COLO668 (cell line): ENCODE measurements around the gene SPDEF.

Experiments
- DNase-seq: peaks from one replicate; lab custom pipeline; 2025; ENCODE audit not compliant: unreplicated experiment; lab: John Stamatoyannopoulos, UW

SPDEF gene

DNA sequence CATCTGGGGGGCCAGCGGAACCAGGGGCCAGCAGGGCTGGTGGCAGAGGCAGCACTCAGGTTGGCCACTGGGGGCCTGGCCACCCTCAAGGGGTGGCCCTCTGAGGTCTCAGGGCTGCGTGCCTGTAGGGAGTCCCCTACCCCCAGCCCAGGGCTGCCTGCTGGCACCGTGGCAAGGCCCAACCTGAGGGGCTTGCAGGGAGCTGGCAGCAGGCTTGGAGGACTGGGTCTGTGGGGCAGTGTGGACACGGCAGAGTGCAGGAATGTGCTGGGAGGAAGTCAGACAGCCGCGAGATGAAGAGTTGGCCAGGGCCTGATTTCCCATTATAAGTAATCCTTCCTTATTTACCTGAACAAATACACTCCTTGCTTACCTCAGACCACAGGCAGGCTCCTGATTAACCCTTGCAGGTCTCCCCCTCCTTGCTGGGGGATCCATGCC, at the start of gene SPDEF:
Gene SPDEF (minus strand): TSS at position 299 of the 441 bp plus-strand sequence. CDS start 11,874 bp downstream, outside the sequence.
- no peak for DNase-seq

DNA sequence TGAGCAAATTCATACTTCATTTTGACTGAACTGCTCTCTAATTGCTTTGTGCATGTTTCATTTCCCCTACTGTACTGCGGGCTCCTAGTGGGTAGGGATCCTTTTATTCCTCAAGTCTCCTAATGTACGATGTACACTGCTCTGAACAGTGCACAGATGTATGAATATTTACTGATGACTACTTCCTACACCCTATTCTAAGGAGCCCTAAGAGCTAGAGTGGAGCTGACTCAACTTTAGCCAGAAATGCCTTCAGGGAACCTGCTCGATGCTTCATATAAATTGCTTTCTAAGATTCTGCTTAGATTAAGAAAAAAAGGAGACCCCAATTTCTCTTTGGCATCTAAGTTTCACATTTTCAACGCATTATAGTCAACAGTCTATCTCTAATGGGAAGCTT, 47.6 kb upstream of the SPDEF start:
- no peak for DNase-seq

DNA sequence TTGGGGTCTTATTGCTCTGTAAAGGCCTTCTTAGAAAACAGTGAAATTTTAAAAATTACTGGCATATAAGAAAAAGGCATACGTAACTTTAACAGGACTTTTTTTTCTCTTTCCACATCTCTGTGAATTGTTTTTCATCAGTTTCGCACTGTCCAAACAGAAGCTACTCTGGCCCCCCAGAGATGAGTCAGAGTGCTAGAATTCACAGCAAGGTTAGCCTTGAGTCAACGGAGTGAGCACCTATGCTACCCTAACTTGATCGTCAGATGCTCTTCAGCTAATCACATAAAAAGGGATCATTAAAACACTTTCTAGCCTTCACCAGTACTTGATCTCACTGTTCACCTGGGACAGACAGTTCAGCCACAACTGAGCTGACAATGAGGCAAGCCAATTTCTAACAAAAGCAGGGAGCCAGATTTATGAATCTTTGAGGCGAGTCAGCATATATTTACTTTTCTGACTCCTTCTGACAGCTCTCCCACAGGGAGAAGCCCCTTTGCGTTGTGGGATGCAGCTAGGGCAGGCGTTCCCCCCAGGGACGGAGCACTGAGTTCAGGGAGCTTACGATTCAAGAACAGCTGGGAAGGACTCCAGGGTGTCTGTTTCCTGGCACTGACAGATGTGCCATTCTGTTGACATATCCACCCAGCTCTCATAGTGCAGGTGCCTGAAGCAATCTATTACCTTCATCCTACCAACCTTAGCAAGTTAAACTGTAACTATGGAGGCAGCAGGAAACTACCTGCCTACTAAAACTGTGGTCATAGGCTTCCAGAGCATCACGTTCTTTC, 46.4 kb upstream of the SPDEF start:
- peak; percentile 62 for DNase-seq

DNA sequence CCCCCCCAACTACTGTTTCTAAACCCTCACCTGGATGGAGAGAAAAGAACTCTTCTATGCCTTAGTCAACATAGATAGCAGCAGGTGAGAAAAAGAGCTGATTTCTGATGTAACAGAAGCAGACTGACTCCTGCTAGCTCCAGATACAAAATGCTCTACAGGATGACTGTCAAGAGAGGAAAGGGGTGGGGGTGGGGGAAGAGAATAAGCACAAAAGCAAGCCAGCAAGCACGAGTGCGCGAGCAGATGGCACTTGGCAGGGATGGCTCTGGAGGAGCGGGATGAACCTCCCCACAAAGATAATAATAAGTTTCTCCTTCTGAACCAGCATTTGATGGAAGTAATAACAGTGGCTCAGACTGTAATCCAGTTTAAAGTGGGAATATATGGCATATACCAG, 45.6 kb upstream of the SPDEF start:
- DNase-seq: peak; percentile 66

DNA sequence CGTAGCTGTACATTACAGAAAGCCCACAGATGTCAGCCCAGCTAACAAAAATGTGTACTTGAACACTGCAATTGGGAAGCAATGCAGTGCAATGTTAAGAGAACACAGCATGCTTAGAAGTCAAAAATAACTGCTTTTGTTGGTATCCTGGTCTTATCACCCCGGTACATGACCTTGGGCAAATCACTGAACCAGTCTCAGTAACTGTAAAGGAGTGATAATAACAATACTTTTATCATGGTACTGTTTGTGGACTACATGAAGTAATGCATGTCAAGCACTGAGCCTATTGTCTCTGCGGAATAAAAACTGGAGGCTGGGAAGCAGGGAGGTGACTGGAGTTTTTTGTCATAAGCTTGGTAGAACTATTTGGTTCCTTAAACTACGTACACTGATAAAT, 44.7 kb upstream of the SPDEF start:
- DNase-seq: no peak

DNA sequence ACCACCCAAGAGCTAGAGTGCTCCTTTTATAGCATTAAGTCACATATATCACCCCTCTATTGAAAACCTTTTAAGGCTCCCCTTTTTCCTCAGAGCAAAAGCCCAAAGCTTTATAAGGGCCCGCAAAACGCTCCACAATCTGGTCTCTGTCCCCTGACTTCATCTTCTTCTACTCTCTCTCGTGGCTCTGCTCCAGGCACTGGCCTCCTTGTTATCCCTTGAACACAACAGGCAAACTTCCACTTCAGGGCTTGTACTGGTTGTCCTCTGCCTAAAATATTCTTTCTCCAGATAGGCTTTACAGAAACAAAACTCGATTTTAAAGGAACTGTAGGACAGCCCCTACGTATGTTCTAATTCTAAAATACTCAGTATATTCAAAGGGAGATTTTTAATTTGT, 44.0 kb upstream of the SPDEF start:
- DNase-seq: no peak

DNA sequence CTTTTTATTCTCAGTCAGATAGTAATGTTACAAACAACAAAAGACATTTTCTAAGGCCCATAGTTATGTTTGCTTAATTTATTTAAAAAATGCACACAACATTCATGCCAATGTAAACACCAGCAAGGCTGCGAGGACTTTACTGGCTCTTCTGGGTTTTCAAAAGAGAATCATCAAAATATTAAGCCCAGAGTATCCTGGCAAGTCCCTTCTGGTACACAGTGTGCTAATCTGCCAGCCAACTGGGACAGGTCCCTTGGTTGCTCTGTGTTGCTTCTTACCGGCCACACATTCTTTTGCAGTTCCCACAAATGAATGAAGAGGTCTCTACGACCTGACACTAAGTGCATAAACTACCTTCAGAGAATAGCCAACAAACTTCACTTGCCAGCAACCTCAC, 42.6 kb upstream of the SPDEF start:
- no peak for DNase-seq

DNA sequence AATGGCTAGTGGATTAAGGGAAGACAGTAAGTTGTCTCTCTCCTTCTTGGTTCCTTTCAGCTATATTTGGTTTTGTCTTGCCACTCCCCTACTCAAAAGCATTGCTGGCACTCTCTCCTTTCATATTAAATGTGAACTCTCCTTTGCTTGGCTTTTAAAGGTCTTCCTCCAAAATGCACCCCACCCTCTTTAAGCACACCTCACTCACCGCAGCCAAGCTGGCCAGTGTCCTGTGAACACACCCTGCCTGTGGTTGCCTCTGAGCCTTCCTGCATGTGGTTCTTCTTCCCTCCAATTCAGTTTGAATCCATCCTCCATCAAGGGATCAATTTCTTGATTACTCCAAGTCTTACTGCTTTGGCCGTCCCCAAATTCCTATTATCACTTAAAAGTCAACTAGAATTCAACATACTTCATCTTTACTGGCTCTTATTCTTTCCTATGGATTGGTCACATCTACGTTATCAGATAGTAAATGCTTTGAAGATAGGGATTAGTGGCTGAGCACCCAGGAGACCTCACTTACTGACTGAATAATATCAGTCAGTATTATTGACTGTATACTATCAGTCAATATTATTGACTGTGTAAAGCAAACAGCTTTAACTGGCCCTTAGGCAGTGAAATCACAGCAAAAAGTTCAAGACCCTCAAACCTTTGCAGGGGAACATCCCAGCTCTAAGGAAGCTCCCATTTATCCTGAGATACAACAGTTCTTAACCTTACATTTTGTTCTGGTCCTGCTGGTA, 41.6 kb upstream of the SPDEF start:
- DNase-seq: no peak

DNA sequence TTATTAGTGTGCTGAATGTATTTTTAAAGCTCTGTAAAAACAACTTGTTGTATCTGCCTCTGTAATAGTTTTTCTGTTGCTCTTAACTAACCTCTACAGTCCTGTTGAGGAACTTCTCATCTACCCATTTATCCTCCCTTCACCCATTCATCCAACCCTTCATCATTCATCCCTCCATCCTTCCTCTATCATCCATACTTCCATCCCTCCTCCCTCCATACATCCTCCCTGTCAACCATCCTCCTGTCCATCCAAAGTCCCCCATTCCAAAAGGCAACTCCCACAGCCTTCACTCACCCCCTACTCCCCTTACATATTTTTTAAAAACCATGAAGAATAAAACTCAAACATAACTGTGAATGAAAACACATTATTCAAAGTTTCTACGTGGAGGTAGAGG, 40.7 kb upstream of the SPDEF start:
- no peak for DNase-seq

DNA sequence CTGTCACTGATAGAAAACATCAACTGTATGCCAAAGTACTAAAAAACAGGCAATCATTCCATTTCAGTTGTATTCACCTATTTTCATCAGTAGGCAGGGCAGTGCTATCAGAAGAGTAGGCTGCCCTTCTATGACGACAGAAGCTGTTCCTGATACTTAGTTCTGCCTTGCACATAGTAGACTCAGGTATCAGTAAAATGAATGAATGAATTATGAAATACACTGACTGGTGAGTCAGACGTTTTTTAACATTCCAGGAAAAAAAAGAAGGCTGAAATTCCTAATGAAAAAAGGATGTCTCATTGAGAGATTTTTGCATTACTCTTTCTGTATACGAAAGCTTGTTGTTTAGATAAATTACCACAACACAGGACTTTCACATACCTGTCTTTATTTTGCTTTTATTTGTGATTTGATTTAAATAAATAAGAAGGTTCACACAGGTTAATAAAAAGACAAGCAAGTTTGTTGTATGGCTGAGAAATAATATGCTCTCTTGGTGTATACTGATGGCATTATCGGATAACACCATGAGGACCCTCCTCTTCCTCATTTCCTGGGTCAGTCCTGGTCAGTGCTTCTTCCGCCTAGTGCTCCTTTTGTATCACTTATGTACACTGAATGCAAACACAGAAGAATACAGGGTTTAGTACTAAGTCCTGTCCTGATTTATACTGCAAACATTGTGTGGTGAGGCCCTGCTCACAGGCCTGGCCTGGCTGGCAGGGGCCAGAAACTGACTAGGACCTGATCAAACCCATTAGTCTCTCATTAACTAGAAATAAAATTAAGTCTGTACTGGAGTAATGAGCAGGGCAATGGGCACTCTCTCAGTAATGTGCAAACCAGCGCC, 39.4 kb upstream of the SPDEF start:
- DNase-seq: no peak

DNA sequence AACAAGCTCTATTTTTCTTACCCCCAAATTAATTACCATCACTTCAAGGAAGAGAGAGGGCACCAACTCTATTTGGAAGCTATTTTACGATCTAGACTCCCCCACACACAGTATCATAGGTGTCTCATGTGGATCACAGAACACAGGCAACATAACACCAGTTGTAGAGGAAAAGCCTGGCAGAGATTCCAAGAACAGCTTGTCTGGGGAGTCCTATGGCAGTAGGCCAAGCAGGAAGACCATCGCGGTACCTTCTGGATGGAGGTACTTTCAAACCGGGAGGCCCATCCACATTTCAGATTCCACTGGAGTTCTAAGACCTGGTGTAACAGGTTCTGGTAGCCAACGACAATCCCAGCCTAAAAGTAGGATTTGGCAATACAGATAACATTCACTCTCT, 37.6 kb upstream of the SPDEF start:
- DNase-seq: no peak

DNA sequence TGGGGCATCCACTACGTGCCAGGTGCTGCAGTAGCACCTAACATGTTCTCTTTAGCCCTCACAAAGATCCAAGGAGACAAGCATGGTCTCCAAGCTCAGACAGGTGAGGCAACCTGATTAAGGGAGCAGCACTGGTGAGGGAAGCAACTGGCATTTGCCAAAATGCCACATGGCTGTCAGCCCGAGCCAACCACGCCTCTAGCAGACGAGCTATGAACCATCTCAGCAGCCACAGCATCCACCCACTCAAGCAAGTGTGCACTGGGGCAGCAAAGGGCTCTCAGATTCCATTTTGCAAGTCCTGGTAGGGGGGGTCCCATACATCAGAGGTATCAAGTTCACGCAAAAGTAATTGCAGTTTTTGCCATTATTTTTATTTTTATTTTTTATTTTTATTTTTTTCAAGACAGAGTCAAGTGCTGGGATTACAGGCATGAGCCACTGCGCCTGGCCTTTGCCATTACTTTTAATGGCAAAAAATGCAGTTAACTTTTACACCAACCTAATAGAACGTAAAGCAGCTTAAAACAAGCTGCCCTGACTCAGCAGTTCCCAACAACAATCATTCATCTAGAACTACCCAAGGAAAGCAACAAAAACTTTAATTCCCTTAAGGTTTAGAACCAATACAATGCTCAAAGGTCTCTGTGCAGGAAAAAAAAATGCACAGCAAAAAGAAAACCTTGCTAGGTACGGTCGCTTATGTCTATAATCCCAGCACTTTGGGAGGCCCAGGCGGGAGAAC, 36.3 kb upstream of the SPDEF start:
- DNase-seq: no peak

DNA sequence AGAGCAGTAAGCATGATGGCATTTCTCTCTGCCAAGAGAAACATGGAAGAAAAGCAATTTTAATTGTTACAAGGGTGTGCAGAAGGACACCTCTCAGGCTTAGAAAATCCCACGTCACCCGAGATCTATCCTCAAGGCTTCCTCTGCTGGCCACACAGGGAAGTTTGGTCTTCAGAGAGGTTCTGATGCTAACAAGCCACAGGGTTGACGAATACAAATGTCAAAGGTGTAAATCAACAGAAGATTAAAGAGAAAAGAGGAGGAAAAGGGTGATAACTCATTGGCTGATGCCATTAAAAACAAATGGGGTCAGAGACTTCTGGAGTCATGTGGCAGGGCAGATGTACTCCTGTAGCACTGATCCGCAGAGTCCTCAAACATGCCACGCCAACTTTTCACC, 33.6 kb upstream of the SPDEF start:
- no peak for DNase-seq

DNA sequence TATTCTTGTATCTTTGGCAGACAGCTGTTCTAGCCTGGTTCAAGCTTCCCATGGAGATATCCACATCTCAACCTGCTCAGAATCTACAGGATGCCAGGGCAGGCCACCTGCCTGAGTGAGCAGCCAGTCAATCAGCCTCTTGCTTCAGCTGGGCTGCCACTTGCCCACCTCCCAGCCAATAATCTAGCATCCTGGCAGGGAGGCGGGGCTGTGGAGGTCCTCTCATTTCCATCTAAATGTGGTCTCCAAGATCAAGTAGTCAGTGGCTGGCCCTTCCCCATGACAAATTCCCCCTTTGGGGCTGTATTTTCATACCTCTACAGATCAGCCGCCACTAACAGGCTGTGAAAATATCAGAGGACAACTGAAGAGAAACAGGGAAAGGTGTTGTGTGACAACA, 33.0 kb upstream of the SPDEF start:
- no peak for DNase-seq

DNA sequence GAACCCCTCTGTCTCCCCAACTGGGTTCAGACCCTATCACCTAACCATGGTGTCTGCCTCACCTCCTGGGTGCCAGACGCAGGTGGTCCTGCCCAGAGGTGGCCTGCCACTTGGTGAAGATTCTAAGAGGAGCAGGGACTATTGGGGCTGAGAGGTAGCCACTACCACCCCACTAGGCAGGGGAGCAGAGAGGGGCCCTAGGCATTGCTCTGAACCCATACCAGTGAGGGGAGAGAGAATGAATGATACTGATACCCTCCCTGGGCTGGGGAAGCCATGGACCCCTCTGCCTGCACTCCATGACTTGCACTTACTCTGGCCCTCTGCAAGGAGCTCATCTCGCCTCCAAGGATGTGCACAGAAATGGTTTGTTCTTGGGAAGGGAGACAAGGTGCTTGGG, 31.7 kb upstream of the SPDEF start:
- no peak for DNase-seq

DNA sequence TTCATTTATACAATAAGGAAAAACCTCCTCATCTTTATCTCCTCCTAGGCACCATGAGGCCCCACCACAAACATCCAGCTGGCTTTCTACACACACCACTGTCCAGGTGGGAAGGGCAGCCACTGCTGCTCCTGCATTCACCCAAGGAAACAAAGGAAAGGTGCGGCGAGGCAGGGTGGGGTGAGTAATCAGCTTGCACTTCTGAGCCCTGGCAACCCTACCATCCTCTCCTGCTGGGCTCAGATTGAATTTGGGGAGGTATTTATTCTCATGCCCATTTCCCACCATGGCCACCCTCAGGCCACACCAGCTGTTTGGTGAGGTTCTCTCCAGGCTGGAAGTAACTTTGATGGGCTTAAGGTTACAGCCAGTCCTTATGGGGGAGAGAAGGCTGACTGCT, 31.2 kb upstream of the SPDEF start:
- peak; percentile 59 for DNase-seq

DNA sequence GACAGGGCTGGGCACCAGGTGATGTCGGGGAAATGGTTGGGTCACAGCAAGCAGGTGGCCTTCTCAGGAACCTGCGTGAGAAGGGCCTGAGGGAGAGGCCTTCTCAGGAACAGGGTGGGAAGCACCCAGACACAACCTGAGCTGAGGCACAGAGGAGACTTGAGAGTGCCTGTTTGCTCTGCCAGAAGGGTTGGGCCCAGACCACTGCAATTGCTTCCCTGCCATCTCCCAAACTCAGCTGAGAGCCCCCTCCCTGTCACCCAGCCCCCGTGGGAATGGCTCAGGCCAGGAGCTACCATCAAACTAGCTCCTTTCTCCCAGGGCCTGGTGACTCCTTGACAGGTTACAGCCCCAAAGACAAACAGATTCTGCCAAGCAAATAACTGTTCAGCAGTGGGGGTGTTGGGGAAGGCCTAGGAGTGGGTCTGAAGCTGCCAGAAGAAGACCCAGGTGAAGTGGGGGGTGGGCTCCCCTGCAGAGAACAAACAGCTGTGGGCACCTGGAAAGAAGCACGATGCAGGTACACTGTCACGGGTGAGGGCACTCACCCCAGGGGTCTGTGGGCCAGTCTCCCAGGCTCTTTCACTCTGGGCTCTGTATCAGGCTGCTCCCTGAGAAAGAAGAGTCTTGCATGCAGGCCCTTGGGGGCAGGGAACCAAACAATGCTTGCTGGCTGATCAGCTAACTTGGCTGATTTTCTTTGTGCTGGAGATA, 30.4 kb upstream of the SPDEF start:
- DNase-seq: peak; percentile 27

DNA sequence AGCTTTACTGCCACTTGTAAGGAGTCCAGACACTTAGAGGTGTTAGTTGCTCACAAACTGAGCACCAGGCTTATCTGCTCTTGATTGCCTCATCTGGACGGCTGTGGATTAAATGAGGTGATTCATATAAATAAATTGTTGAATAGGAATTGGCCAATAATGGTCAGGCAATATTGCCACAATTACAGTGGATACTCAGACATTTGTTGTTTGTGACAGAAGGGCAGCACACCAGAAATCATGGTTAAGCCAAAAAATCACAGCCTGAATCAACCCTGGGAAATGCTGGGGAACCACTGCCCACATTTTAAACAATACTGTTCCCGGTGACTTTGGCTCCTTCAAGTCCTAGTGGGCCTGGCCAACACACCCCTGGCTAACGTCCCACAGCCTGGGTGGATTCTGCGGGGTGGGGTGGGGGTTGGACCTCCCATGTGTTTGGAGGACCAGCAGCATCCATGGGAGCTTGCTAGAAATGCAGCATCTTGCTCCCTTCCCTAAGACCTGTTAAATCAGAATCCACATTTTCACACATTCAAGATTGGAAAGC, 29.5 kb upstream of the SPDEF start:
- no peak for DNase-seq

DNA sequence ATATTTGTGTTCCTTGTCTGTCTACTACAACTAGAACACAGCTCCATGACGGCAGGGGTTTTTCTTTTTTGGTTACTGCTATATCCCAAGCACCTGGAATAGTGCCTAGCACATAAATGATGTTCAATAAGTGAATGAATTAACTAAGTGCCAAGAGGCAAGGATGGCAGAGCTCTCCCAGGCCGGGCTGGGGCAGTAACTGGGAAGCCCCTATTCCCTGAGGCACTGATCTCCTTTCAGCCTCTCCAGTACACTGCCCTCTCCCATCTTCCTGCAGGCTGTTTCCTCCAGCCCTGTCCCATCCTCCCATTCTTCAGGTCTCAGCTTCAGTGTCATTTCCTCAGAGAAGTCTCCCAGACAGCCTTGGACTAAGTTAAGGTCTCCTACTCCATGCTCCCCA, 29.0 kb upstream of the SPDEF start:
- DNase-seq: no peak

DNA sequence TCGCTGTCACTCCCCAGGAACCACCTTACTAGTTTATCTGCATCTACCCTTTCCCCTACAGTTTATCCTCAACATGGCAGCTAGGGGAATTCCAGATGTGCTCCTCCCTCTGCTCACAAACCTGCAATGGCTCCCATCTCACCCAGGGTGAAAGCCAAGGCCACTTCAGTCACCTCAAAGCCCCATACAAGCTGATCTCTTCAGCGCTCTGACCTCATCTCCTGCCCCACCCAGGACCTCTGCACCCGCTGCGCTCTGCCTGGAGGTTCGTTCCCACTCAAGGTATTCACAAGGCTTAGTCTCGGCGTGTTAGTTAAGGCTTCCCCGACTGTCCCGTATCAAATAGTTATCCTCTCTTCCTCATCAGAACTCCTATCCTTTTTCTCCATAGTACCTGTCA, 28.6 kb upstream of the SPDEF start:
- no peak for DNase-seq
